Measurements from ENCODE around the gene TGM1. TPM values are rescaled to one million over a fixed set of nuclear protein-coding genes. Genes with fewer than 3 reads are reported as not detected.

The TGM1 gene
- total and polyA plus RNA-seq, 10 of the 15 experiments (the other 5 are each of a cell fraction or from before 2014, with no cell fraction given), result 0.05 to 5.9 (median 1.8) TPM

DNA sequence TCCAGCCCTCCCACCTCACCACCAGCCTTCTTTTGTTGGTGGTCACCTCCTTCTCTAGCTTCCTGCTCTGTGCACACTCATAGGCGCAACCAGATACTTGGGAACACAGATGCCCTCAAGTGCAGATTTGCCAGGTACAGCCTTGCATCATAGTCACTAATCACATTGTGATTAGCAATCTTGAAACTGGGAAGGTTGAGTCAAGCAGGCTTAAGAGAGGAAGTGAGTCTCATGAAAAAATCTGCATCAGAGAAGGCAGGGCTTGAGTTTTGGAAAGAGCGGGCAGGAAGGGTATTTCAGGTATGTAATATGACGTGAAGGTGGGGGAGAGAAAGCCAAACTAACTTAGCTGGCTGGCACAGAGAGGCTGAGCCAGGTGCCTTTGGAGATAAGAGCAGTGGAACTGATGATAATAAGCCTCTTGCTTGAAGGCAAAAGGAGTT lies 11.1 kb upstream of the TGM1 start (continued):
- TF ChIP-seq POLR2AphosphoS2 (IDR thresholded peaks at IDR 0.05; ENCODE audit: low read depth, low read length) (no peak), ZNF622 (IDR thresholded peaks at IDR 0.05) (no peak), ESRRA (IDR thresholded peaks at IDR 0.05; ENCODE audit: low read length) (no peak), CEBPB (IDR thresholded peaks at IDR 0.05; ENCODE audit: borderline replicate concordance in 1 of 2, low read depth in 2 of 2, low read length in 2 of 2) (peak in 1 of 2 experiments; percentile 64; a peak in 1 of 4 replicates), HDGF (IDR thresholded peaks at IDR 0.05) (no peak), NR2F1 (conservative IDR thresholded peaks at IDR 0.05) (no peak), STAT1 (conservative IDR thresholded peaks at IDR 0.05) (no peak), PAX5 (IDR thresholded peaks at IDR 0.05; ENCODE audit: borderline replicate concordance, low read depth, low read length) (peak; percentile 63; the same call in 1 of the 2 replicates), RAD21 (IDR thresholded peaks at IDR 0.05; ENCODE audit: insufficient read depth, low read depth, low read length) (no peak), POLR2AphosphoS5 (IDR thresholded peaks at IDR 0.05; ENCODE audit: low read length) (no peak), ATF7 (IDR thresholded peaks at IDR 0.05; ENCODE audit: low read depth) (peak; percentile 94), RBBP5 (conservative IDR thresholded peaks at IDR 0.05) (no peak), SMARCA5 (IDR thresholded peaks at IDR 0.05) (no peak), PAX8 (IDR thresholded peaks at IDR 0.05) (no peak), SMC3 (IDR thresholded peaks at IDR 0.05; ENCODE audit: borderline replicate concordance, low read length) (peak; percentile 0; the same call in 1 of the 2 replicates), MTA2 (IDR thresholded peaks at IDR 0.05; ENCODE audit: low read depth) (peak; percentile 92), KAT2A (conservative IDR thresholded peaks at IDR 0.05; ENCODE audit: control insufficient read depth, low read depth, low read length) (no peak), FOXK2 (IDR thresholded peaks at IDR 0.05) (no peak)
- TF ChIP-seq, protein P1, sequence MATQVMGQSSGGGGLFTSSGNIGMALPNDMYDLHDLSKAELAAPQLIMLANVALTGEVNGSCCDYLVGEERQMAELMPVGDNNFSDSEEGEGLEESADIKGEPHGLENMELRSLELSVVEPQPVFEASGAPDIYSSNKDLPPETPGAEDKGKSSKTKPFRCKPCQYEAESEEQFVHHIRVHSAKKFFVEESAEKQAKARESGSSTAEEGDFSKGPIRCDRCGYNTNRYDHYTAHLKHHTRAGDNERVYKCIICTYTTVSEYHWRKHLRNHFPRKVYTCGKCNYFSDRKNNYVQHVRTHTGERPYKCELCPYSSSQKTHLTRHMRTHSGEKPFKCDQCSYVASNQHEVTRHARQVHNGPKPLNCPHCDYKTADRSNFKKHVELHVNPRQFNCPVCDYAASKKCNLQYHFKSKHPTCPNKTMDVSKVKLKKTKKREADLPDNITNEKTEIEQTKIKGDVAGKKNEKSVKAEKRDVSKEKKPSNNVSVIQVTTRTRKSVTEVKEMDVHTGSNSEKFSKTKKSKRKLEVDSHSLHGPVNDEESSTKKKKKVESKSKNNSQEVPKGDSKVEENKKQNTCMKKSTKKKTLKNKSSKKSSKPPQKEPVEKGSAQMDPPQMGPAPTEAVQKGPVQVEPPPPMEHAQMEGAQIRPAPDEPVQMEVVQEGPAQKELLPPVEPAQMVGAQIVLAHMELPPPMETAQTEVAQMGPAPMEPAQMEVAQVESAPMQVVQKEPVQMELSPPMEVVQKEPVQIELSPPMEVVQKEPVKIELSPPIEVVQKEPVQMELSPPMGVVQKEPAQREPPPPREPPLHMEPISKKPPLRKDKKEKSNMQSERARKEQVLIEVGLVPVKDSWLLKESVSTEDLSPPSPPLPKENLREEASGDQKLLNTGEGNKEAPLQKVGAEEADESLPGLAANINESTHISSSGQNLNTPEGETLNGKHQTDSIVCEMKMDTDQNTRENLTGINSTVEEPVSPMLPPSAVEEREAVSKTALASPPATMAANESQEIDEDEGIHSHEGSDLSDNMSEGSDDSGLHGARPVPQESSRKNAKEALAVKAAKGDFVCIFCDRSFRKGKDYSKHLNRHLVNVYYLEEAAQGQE (IDR thresholded peaks at IDR 0.05; ENCODE audit: low read depth, low read length), result no peak
- TF ChIP-seq, protein P2, sequence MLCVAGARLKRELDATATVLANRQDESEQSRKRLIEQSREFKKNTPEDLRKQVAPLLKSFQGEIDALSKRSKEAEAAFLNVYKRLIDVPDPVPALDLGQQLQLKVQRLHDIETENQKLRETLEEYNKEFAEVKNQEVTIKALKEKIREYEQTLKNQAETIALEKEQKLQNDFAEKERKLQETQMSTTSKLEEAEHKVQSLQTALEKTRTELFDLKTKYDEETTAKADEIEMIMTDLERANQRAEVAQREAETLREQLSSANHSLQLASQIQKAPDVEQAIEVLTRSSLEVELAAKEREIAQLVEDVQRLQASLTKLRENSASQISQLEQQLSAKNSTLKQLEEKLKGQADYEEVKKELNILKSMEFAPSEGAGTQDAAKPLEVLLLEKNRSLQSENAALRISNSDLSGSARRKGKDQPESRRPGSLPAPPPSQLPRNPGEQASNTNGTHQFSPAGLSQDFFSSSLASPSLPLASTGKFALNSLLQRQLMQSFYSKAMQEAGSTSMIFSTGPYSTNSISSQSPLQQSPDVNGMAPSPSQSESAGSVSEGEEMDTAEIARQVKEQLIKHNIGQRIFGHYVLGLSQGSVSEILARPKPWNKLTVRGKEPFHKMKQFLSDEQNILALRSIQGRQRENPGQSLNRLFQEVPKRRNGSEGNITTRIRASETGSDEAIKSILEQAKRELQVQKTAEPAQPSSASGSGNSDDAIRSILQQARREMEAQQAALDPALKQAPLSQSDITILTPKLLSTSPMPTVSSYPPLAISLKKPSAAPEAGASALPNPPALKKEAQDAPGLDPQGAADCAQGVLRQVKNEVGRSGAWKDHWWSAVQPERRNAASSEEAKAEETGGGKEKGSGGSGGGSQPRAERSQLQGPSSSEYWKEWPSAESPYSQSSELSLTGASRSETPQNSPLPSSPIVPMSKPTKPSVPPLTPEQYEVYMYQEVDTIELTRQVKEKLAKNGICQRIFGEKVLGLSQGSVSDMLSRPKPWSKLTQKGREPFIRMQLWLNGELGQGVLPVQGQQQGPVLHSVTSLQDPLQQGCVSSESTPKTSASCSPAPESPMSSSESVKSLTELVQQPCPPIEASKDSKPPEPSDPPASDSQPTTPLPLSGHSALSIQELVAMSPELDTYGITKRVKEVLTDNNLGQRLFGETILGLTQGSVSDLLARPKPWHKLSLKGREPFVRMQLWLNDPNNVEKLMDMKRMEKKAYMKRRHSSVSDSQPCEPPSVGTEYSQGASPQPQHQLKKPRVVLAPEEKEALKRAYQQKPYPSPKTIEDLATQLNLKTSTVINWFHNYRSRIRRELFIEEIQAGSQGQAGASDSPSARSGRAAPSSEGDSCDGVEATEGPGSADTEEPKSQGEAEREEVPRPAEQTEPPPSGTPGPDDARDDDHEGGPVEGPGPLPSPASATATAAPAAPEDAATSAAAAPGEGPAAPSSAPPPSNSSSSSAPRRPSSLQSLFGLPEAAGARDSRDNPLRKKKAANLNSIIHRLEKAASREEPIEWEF (IDR thresholded peaks at IDR 0.05; ENCODE audit: insufficient replicate concordance, low read depth, low read length), result no peak
- TF ChIP-seq, protein P3, sequence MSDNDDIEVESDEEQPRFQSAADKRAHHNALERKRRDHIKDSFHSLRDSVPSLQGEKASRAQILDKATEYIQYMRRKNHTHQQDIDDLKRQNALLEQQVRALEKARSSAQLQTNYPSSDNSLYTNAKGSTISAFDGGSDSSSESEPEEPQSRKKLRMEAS (IDR thresholded peaks at IDR 0.05; ENCODE audit: low read depth, low read length), result no peak
- TF ChIP-seq, protein P4, sequence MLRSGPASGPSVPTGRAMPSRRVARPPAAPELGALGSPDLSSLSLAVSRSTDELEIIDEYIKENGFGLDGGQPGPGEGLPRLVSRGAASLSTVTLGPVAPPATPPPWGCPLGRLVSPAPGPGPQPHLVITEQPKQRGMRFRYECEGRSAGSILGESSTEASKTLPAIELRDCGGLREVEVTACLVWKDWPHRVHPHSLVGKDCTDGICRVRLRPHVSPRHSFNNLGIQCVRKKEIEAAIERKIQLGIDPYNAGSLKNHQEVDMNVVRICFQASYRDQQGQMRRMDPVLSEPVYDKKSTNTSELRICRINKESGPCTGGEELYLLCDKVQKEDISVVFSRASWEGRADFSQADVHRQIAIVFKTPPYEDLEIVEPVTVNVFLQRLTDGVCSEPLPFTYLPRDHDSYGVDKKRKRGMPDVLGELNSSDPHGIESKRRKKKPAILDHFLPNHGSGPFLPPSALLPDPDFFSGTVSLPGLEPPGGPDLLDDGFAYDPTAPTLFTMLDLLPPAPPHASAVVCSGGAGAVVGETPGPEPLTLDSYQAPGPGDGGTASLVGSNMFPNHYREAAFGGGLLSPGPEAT (IDR thresholded peaks at IDR 0.05; ENCODE audit: low read depth), result peak; percentile 87
